ENCODE results near the gene HSD11B2.

Gene HSD11B2

DNA sequence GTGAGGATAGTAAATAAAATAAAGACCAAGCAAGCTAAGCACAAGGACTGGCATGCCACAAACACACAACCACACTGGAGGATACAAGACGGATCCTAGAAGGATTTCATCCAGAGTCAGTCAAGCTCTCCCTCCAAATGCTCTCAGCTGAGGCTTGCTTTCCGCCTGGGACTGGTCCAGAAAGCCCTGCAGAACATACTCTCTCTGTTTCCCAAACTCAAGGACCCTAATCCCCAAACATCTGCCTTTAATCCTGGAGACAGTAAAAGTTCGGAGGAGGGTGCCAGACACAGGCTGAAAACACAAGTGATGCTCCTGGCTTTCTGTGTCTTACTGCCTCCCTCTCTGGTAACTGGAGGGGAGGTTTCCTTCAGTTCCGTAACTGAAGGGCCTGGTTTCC lies 5.3 kb upstream of the HSD11B2 start:
- Histone ChIP-seq H3K4me3 (no peak overlapping the region), H3K27ac (no peak overlapping the region)
- no peak for TF ChIP-seq CTCF (IDR thresholded peaks at IDR 0.05)
- DNase-seq (ENCODE audit: low spot score): no peak

DNA sequence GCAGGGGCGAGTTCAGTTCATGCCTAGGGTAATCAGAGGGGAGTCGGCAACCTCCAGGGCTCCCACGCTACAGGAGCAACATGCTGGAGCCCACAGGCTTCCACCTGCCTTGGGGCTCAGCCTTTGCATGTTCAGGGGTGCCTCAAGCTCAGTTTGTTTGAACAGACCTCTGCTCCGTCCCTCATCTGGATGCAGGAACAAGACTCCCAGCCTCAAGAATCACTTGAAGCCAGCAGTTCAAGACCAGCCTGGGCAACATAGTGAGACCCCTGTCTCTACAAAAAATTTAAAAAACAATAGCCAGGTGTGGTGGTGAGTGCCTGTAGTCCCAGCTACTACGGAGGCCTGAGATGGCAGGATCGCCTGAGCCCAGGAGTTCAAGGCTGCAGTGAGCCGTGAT lies 4.9 kb upstream of the HSD11B2 start:
- TF ChIP-seq CTCF (IDR thresholded peaks at IDR 0.05): no peak
- H3K27ac ChIP-seq: no peak overlapping the region
- DNase-seq (ENCODE audit: low spot score): no peak
- no peak overlapping the region for H3K4me3 ChIP-seq

GRCh38 chr16:67426950-67427349 lies 4.0 kb upstream of the HSD11B2 start:
- Histone ChIP-seq H3K27ac (no peak overlapping the region), H3K4me3 (no peak overlapping the region)
- DNase-seq (ENCODE audit: low spot score): no peak
- TF ChIP-seq CTCF (IDR thresholded peaks at IDR 0.05): no peak

- no peak overlapping the region for H3K4me3 ChIP-seq
- no peak for DNase-seq (ENCODE audit: low spot score)
- TF ChIP-seq CTCF (IDR thresholded peaks at IDR 0.05): peak; percentile 63
- no peak overlapping the region for H3K27ac ChIP-seq
These were observed 2.7 kb upstream of the HSD11B2 start for GRCh38 chr16:67428146-67428731.

GRCh38 chr16:67429053-67429798 lies 1.7 kb upstream of the HSD11B2 start:
- Histone ChIP-seq H3K27ac (no peak overlapping the region), H3K4me3 (no peak overlapping the region)
- TF ChIP-seq CTCF (IDR thresholded peaks at IDR 0.05): no peak
- DNase-seq (ENCODE audit: low spot score): no peak

DNA sequence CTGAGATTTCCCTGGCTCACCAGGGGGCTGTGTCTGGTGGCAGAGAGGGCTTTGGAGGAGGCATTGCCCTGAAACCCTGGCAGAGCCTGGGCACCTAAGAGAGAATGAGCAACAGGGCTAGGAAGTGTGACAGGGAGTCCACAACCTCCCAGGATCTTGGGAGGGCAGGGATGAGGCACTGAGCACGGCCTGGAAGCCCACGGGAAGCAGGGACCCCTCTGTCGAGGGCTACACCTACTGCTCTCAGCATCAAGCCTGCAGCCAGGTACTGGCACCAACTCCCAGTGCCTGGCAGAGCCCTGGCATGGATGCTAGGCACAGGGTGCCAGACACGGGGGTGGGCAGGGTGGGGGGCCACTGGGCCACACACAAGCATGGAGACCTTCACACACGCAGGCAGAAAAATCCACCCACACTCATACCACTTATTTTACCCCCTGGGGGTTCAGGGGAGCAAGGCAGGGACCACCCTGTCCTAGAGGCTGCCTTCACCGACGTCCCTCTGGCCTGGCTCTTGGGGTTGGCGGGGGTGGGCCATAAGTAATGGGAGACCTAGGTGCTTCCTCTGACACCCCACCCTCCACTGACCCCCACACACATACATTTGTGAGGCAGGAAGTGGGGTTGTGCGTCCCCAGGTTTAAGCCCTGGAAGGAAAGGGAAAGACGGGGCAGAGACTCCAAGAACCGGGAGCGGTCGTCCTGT lies 970 bp upstream of the HSD11B2 start:
- no peak for TF ChIP-seq CTCF (IDR thresholded peaks at IDR 0.05)
- Histone ChIP-seq H3K4me3 (peak overlapping the region; percentile 74), H3K27ac (no peak overlapping the region)
- DNase-seq (ENCODE audit: low spot score): no peak

All from coronary artery (tissue), 2 donors.